B cell (primary cell): ENCODE measurements around the gene CIT. TPM values are rescaled to one million over a fixed set of nuclear protein-coding genes. Genes with fewer than 3 reads are reported as not detected.

ENCODE experiments used
- ATAC-seq: fragments of 200-7000 bp; cut with Tn5 transposase; one replicate; pipeline ENCODE4 v1.10.0; 2021; ENCODE audit warnings: low read depth, mild to moderate bottlenecking, moderate number of reproducible peaks, moderate library complexity
- CTCF ChIA-PET: fragments of 350-600 bp; sonication (Branson Sonifier 250); formaldehyde crosslinking; loops from one replicate; lab custom pipeline; 2021; ENCODE audit warnings: antibody characterized with exemption, inconsistent platforms; lab: Charles Lee
- POLR2A ChIA-PET: fragments of 350-600 bp; sonication (Branson Sonifier 250); formaldehyde crosslinking; loops from one replicate; lab custom pipeline; 2021; ENCODE audit warnings: antibody characterized with exemption; lab: Charles Lee
- DNase-seq: peaks from one replicate; pipeline ENCODE4 v3.0.0; 2013
- H2AFZ ChIP-seq: 2 replicates; pipeline ENCODE4 v1.6.1; 2012; ENCODE audit warnings: mild to moderate bottlenecking, low read depth, low read length; ENCODE audit not compliant: insufficient read depth, poor library complexity, severe bottlenecking
- H3K27ac ChIP-seq, 2 donors: 1 replicate in 1 of 2; 2 replicates in 1 of 2; pipeline ENCODE4 v1.5.1; 2012 to 2013; ENCODE audit warnings: low read length in 2 of 2, mild to moderate bottlenecking in 2 of 2, moderate library complexity in 1 of 2
- H3K27me3 ChIP-seq, 4 experiments: fragments of 200-600 bp in 1 of 4; sonication (generic) in 1 of 4; replicated peaks in 1 of 4; 1 replicate in 2 of 4; 2 replicates in 2 of 4; pipeline versions ENCODE4 v1.6.1 to v1.7.0; 2013 to 2016; ENCODE audit warnings: low read length in 3 of 4, mild to moderate bottlenecking in 2 of 4, mixed read lengths in 1 of 4, moderate library complexity in 1 of 4; ENCODE audit not compliant: insufficient read depth in 4 of 4, control insufficient read depth in 3 of 4; ENCODE audit errors: control extremely low read depth in 1 of 4
- H3K36me3 ChIP-seq, 2 experiments: replicated peaks in 1 of 2; 1 replicate in 1 of 2; 2 replicates in 1 of 2; pipeline versions ENCODE4 v1.6.1 to v1.7.1; 2013; ENCODE audit warnings: low read length in 1 of 2; ENCODE audit not compliant: insufficient read depth in 2 of 2, control insufficient read depth in 1 of 2; ENCODE audit errors: control extremely low read depth in 1 of 2, extremely low read depth in 1 of 2
- H3K4me1 ChIP-seq, 2 donors: fragments of 200-600 bp in 1 of 2; sonication (generic) in 1 of 2; 1 replicate in 1 of 2; 2 replicates in 1 of 2; pipeline versions ENCODE4 v1.5.1 to v1.6.1; 2013 to 2017; ENCODE audit warnings: low read length in 2 of 2; ENCODE audit not compliant: control insufficient read depth in 2 of 2, insufficient read depth in 2 of 2
- H3K4me2 ChIP-seq: replicated peaks from 2 replicates; pipeline ENCODE3; 2012; ENCODE audit warnings: mild to moderate bottlenecking, low read depth, low read length; ENCODE audit not compliant: poor library complexity, severe bottlenecking
- H3K4me3 ChIP-seq, 5 experiments: fragments of 200-600 bp in 1 of 5; sonication (generic) in 1 of 5; 1 replicate in 3 of 5; 2 replicates in 2 of 5; pipeline versions ENCODE4 v1.5.1 to v1.7.0; 2011 to 2016; ENCODE audit warnings: low read length in 4 of 5, mild to moderate bottlenecking in 4 of 5, low read depth in 2 of 5, control low read depth in 1 of 5, moderate library complexity in 1 of 5; ENCODE audit not compliant: insufficient read depth in 1 of 5; ENCODE audit errors: control extremely low read depth in 1 of 5, extremely low read depth in 1 of 5
- H3K79me2 ChIP-seq: fragments of 200-600 bp; sonication (generic); one replicate; pipeline ENCODE4 v1.6.0; 2016; ENCODE audit warnings: low read length; ENCODE audit not compliant: control insufficient read depth, insufficient read depth
- H3K9ac ChIP-seq: fragments of 200-600 bp; sonication (generic); 2 replicates; pipeline ENCODE4 v1.6.1; 2017; ENCODE audit warnings: mild to moderate bottlenecking, low read length, moderate library complexity
- H3K9me3 ChIP-seq, 3 donors: one replicate each; pipeline versions ENCODE4 v1.6.1 to v1.7.1; 2013; ENCODE audit warnings: low read length in 2 of 3; ENCODE audit not compliant: control insufficient read depth in 2 of 3, insufficient read depth in 1 of 3; ENCODE audit errors: control extremely low read depth in 1 of 3
- H4K20me1 ChIP-seq: 2 replicates; pipeline ENCODE4 v1.6.0; 2012; ENCODE audit warnings: mild to moderate bottlenecking, low read length; ENCODE audit not compliant: insufficient read depth, control insufficient read depth, poor library complexity, severe bottlenecking
- H3K27ac Mint-ChIP-seq: one replicate; pipeline ENCODE4 v1.8.0; 2021; ENCODE audit warnings: mixed read lengths
- H3K27me3 Mint-ChIP-seq: one replicate; pipeline ENCODE4 v1.8.0; 2021; ENCODE audit warnings: mixed read lengths
- H3K4me1 Mint-ChIP-seq: one replicate; pipeline ENCODE4 v1.8.0; 2021; ENCODE audit warnings: mixed read lengths
- H3K4me3 Mint-ChIP-seq: one replicate; pipeline ENCODE4 v1.8.0; 2021; ENCODE audit warnings: mixed read lengths
- H3K9me3 Mint-ChIP-seq: one replicate; pipeline ENCODE4 v1.8.0; 2022; ENCODE audit warnings: mixed read lengths; ENCODE audit not compliant: insufficient read depth
- CTCF ChIP-seq: fragments of 200-600 bp; IDR thresholded peaks from one replicate; pipeline ENCODE4 v1.8.0; 2022; ENCODE audit warnings: antibody characterized with exemption, mild to moderate bottlenecking
- EZH2 ChIP-seq: IDR thresholded peaks from 2 replicates; pipeline ENCODE4 v1.6.1; 2012; ENCODE audit warnings: borderline replicate concordance, low read depth, mild to moderate bottlenecking, moderate library complexity, low read length; ENCODE audit not compliant: insufficient read depth, poor library complexity, severe bottlenecking
- WGBS: methylation state at CpG from one replicate; pipeline ENCODE4 v1.1.5; 2013; ENCODE audit warnings: missing lambda C conversion rate; ENCODE audit not compliant: insufficient coverage; 5-methylcytosine and 5-hydroxymethylcytosine counted together
- intact Hi-C: fragments of 100-400 bp; cut with micrococcal nuclease; formaldehyde crosslinking; loops from one replicate; pipeline ENCODE4 v1.10.0; 2022
- polyA plus RNA-seq: library from polyadenylated mRNA; depleted of rRNA; stranded (reverse); fragments of >200 nt; gene quantifications from 2 replicates; pipeline ENCODE4 v1.2.3, GENCODE V29; 2012
- total RNA-seq, 2 donors: library from RNA; stranded (reverse); fragments of 120-200 nt in 1 of 2; gene quantifications; 1 replicate in 1 of 2; 2 replicates in 1 of 2; pipeline versions ENCODE4 v1.2.3 to v1.2.4, GENCODE V29; 2013 to 2022

The CIT gene
- total and polyA plus RNA-seq, 2 donors (not counting 1 experiment from before 2014, with no cell fraction given), result 1.4 to 6.1 TPM

DNA sequence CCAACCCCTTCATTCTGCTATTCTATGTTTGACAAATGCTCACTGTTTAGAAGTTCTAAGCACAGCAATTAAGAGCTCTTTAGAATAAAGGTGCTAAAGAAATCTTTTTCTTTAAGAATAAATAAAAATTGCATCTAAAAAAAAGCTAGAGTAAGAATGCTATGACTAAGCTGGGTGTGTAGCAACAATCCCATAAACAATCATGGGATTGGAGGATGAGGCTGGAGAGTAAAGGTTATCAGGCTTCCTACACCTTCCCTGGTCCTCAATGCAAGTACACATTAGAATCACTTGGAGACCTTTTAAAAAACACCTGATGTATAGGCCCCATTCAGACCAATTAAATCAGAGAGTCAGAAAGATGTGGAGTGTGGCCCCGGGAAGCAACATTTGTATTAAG is 88.3 kb downstream of the CIT start:
- Histone ChIP-seq H3K4me1 (no peaks in the 10 kb centered on the region), H2AFZ (no peak overlapping the region), H3K27me3 (no peaks in the 10 kb centered on the region), H3K4me2 (no peak overlapping the region), H4K20me1 (no peaks in the 10 kb centered on the region), H3K9ac (no peak overlapping the region), H3K9me3 (peaks cover 0 to 5% (median 0%) of the 10 kb centered on the region in 3 donors), H3K27ac (no peak overlapping the region), H3K79me2 (no peaks in the 10 kb centered on the region), H3K4me3 (no peak overlapping the region), H3K36me3 (no peaks in the 10 kb centered on the region)
- Mint-ChIP-seq H3K4me3 (no peak overlapping the region), H3K27me3 (no peaks in the 10 kb centered on the region), H3K27ac (no peak overlapping the region), H3K4me1 (no peaks in the 10 kb centered on the region), H3K9me3 (no peaks in the 10 kb centered on the region)
- ChIA-PET CTCF (no interaction called here), POLR2A (no interaction called here)
- intact Hi-C loops, result no loop called here
- TF ChIP-seq EZH2 (no peak), CTCF (no peak)
- no CpG with 5 or more reads among the region's 1 CpG for WGBS
- ATAC-seq (no peak), DNase-seq (no peak)

GRCh38 chr12:119786539-119786938 is 90.6 kb downstream of the CIT start:
- Mint-ChIP-seq H3K9me3 (no peaks in the 10 kb centered on the region), H3K4me1 (no peaks in the 10 kb centered on the region), H3K4me3 (no peak overlapping the region), H3K27ac (no peak overlapping the region), H3K27me3 (no peaks in the 10 kb centered on the region)
- Histone ChIP-seq H3K4me3 (no peak overlapping the region), H3K27ac (no peak overlapping the region), H3K9me3 (peaks cover 0 to 5% (median 0%) of the 10 kb centered on the region in 3 donors), H3K36me3 (no peaks in the 10 kb centered on the region), H2AFZ (no peak overlapping the region), H3K4me2 (no peak overlapping the region), H4K20me1 (no peaks in the 10 kb centered on the region), H3K27me3 (no peaks in the 10 kb centered on the region), H3K9ac (no peak overlapping the region), H3K79me2 (no peaks in the 10 kb centered on the region), H3K4me1 (no peaks in the 10 kb centered on the region)
- POLR2A ChIA-PET, result no interaction called here
- WGBS, result 92% methylated on average over 2 of the region's 4 CpGs
- TF ChIP-seq EZH2 (no peak), CTCF (no peak)
- ATAC-seq (no peak), DNase-seq (no peak)
- intact Hi-C loops, result no loop called here
- CTCF ChIA-PET, result no interaction called here
